PC-9 (cell line): Measurements from ENCODE around the gene AGTR1.

Experiments used
- EZH2 ChIP-seq: fragments of 200-600 bp; sonication (generic); IDR thresholded peaks from 2 replicates; pipeline ENCODE4 v1.8.0; 2017; ENCODE audit warnings: antibody characterized with exemption, low read depth
- TF ChIP-seq, protein P1 (sequence below): fragments of 200-600 bp; sonication (generic); conservative IDR thresholded peaks from 2 replicates; pipeline ENCODE4 v1.6.1; 2017; ENCODE audit warnings: mixed run types, antibody characterized with exemption, mild to moderate bottlenecking, moderate library complexity

DNA sequence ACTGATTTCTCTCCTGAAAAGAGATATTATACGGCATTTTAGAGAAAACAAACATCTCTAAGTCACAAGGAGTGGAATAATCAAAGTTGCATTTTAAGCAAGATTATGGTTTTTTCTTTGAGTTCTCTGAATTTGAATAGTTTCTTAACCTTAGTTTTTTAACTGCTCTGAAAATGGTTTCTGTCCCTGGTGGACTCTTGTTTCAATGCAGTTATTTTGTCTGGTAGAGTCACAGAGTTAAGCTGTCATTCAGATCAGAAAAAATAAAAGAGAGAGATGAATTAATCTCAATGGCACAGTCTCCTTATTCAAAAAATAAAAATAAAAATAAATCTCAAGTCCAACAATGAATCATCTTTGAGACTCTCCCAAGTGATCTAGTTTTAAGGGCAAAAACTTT, 19.0 kb downstream of the AGTR1 start:
- TF ChIP-seq, protein P1, sequence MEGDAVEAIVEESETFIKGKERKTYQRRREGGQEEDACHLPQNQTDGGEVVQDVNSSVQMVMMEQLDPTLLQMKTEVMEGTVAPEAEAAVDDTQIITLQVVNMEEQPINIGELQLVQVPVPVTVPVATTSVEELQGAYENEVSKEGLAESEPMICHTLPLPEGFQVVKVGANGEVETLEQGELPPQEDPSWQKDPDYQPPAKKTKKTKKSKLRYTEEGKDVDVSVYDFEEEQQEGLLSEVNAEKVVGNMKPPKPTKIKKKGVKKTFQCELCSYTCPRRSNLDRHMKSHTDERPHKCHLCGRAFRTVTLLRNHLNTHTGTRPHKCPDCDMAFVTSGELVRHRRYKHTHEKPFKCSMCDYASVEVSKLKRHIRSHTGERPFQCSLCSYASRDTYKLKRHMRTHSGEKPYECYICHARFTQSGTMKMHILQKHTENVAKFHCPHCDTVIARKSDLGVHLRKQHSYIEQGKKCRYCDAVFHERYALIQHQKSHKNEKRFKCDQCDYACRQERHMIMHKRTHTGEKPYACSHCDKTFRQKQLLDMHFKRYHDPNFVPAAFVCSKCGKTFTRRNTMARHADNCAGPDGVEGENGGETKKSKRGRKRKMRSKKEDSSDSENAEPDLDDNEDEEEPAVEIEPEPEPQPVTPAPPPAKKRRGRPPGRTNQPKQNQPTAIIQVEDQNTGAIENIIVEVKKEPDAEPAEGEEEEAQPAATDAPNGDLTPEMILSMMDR, result no peak
- TF ChIP-seq EZH2, result no peak
